HepG2 (cell line): Measurements from ENCODE around the gene THSD4.

Source experiments
- CAMTA2 ChIP-seq: sonication (generic); formaldehyde crosslinking; IDR thresholded peaks from 2 replicates; pipeline ENCODE4 v1.4.0; 2020; ENCODE audit warnings: mild to moderate bottlenecking, missing genetic modification reagents, borderline replicate concordance
- ZNF138 ChIP-seq: sonication (generic); formaldehyde crosslinking; IDR thresholded peaks from 2 replicates; pipeline ENCODE4 v1.5.0; 2020; ENCODE audit warnings: mild to moderate bottlenecking, low read depth, missing genetic modification reagents
- TF ChIP-seq, protein P1 (sequence below): IDR thresholded peaks from 2 replicates; pipeline ENCODE4 v1.6.1; 2012; ENCODE audit warnings: inconsistent platforms
- TF ChIP-seq, protein P2 (sequence below): sonication (generic); formaldehyde crosslinking; IDR thresholded peaks from 2 replicates; pipeline ENCODE4 v1.8.0; 2022; ENCODE audit warnings: missing genetic modification reagents, mild to moderate bottlenecking, borderline replicate concordance

DNA sequence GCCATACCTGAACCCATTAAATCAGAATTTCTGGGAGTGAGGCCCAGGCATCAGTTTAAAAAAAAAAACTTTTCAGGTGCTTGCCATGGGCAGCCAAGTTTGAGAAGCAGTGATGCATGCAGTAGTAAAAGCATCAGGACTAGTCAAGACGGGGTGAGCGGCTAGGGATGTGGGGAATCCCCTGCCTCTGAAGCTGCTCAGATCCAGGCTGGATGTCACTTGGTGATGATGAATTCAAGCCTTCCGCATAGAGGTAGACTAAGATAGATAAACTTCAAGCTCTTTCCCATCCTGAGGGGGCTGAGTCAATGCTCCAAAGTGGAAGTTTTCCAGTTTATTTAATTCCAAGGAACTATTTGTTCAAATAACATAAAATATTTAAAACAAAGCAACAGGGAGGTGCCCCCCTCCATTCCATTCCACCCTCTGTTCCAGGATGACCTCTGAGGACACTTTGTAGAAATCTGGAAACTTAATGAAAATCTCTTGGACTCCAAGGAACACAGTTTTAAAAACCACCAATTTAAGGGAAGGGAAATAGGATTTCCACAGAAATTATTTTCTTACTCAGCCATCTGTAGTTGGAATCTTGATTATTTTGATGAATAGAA, 594.6 kb downstream of the THSD4 start:
- TF ChIP-seq, protein P1, sequence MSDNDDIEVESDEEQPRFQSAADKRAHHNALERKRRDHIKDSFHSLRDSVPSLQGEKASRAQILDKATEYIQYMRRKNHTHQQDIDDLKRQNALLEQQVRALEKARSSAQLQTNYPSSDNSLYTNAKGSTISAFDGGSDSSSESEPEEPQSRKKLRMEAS, result no peak
- TF ChIP-seq, protein P2, sequence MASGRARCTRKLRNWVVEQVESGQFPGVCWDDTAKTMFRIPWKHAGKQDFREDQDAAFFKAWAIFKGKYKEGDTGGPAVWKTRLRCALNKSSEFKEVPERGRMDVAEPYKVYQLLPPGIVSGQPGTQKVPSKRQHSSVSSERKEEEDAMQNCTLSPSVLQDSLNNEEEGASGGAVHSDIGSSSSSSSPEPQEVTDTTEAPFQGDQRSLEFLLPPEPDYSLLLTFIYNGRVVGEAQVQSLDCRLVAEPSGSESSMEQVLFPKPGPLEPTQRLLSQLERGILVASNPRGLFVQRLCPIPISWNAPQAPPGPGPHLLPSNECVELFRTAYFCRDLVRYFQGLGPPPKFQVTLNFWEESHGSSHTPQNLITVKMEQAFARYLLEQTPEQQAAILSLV (CRISPR knock-in tag), result no peak
- TF ChIP-seq CAMTA2 (CRISPR knock-in tag) (no peak), ZNF138 (CRISPR knock-in tag) (no peak)
